ENCODE results near the gene AKR1B1.

GRCh38 chr7:134468475-134468874 lies 9.6 kb upstream of the AKR1B1 start:
- TF ChIP-seq MEIS2 (CRISPR knock-in tag; IDR thresholded peaks at IDR 0.05) (no peak), POLR2AphosphoS5 (IDR thresholded peaks at IDR 0.05; ENCODE audit: low read depth, low read length) (no peak)
- TF ChIP-seq, protein P1, sequence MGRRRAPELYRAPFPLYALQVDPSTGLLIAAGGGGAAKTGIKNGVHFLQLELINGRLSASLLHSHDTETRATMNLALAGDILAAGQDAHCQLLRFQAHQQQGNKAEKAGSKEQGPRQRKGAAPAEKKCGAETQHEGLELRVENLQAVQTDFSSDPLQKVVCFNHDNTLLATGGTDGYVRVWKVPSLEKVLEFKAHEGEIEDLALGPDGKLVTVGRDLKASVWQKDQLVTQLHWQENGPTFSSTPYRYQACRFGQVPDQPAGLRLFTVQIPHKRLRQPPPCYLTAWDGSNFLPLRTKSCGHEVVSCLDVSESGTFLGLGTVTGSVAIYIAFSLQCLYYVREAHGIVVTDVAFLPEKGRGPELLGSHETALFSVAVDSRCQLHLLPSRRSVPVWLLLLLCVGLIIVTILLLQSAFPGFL (CRISPR knock-in tag; IDR thresholded peaks at IDR 0.05) = no peak
- TF ChIP-seq, protein P2, sequence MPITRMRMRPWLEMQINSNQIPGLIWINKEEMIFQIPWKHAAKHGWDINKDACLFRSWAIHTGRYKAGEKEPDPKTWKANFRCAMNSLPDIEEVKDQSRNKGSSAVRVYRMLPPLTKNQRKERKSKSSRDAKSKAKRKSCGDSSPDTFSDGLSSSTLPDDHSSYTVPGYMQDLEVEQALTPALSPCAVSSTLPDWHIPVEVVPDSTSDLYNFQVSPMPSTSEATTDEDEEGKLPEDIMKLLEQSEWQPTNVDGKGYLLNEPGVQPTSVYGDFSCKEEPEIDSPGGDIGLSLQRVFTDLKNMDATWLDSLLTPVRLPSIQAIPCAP (CRISPR knock-in tag; IDR thresholded peaks at IDR 0.05; ENCODE audit: low read depth) = no peak

Data from HepG2 (cell line).